Adrenal gland (tissue), 5 donors: Measurements from ENCODE around the gene CAMK1.

Source experiments
- POLR2A ChIP-seq, 2 donors: fragments of 450-650 bp; IDR thresholded peaks; one replicate each; pipeline ENCODE4 v1.6.1; 2017; ENCODE audit warnings: antibody characterized with exemption in 2 of 2, mild to moderate bottlenecking in 2 of 2, moderate library complexity in 1 of 2
- TF ChIP-seq, protein P1 (sequence below), 6 experiments: fragments of 450-650 bp in 4 of 6; fragments of 200-600 bp in 2 of 6; sonication (generic) in 1 of 6; IDR thresholded peaks; 1 replicate in 5 of 6; 2 replicates in 1 of 6; pipeline versions ENCODE4 v1.5.1 to v1.8.0; 2016 to 2021; ENCODE audit warnings: antibody characterized with exemption in 6 of 6, mild to moderate bottlenecking in 2 of 6, moderate library complexity in 1 of 6
- donor health status: DM: no; HTN: no; CAD: no.

GRCh38 chr3:9761919-9762318 is 7.8 kb downstream of the CAMK1 start:
- TF ChIP-seq, protein P1, sequence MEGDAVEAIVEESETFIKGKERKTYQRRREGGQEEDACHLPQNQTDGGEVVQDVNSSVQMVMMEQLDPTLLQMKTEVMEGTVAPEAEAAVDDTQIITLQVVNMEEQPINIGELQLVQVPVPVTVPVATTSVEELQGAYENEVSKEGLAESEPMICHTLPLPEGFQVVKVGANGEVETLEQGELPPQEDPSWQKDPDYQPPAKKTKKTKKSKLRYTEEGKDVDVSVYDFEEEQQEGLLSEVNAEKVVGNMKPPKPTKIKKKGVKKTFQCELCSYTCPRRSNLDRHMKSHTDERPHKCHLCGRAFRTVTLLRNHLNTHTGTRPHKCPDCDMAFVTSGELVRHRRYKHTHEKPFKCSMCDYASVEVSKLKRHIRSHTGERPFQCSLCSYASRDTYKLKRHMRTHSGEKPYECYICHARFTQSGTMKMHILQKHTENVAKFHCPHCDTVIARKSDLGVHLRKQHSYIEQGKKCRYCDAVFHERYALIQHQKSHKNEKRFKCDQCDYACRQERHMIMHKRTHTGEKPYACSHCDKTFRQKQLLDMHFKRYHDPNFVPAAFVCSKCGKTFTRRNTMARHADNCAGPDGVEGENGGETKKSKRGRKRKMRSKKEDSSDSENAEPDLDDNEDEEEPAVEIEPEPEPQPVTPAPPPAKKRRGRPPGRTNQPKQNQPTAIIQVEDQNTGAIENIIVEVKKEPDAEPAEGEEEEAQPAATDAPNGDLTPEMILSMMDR (IDR thresholded peaks at IDR 0.05): no peak
- no peak for TF ChIP-seq POLR2A (IDR thresholded peaks at IDR 0.05)
